ENCODE results near the gene SCG3. TPM values are rescaled to one million over a fixed set of nuclear protein-coding genes. Genes with fewer than 3 reads are reported as not detected.
A peak's percentile ranks its signal among the peaks of the same experiment; 100 is the strongest.

SCG3 gene
- total RNA-seq, 1 experiment from 2014 or later: not detected

GRCh38 chr15:51732646-51733045 is 51.3 kb downstream of the SCG3 start:
- intact Hi-C loops (cut with micrococcal nuclease): no loop called here
- Histone ChIP-seq H3K9me3 (ENCODE audit: low read length) (no peaks in the 10 kb centered on the region), H3K27ac (ENCODE audit: low read length) (no peak overlapping the region), H3K36me3 (ENCODE audit: low read depth, low read length) (no peaks in the 10 kb centered on the region), H3K4me3 (ENCODE audit: low read length) (no peak overlapping the region), H3K9ac (ENCODE audit: low read length) (no peak overlapping the region), H3K4me2 (ENCODE audit: low read length) (no peak overlapping the region), H4K20me1 (ENCODE audit: low read length) (no peaks in the 10 kb centered on the region), H3K79me2 (ENCODE audit: low read length) (peaks cover 14% of the 10 kb centered on the region; the same call in 1 of the 2 replicates), H3K4me1 (ENCODE audit: insufficient read depth, low read length) (peaks cover 12% of the 10 kb centered on the region), H3K9me2 (replicated peaks; ENCODE audit: low read length) (no peaks in the 10 kb centered on the region), H2AFZ (ENCODE audit: low read length) (no peak overlapping the region), H3F3A (ENCODE audit: low read length, unreplicated experiment) (no peaks in the 10 kb centered on the region), H3K27me3 (ENCODE audit: low read length) (no peaks in the 10 kb centered on the region)
- POLR2A ChIA-PET (ENCODE audit: unreplicated experiment): no interaction called here
- no TSS peak for BruUV-seq (replicated peaks)
- TF ChIP-seq EZH2 (IDR thresholded peaks at IDR 0.05; ENCODE audit: low read length, unreplicated experiment) (no peak), EZH2phosphoT487 (IDR thresholded peaks at IDR 0.05; ENCODE audit: borderline replicate concordance, low read length) (no peak), CTCF (conservative IDR thresholded peaks at IDR 0.05; ENCODE audit: low read depth, low read length) (no peak)
- CTCF ChIA-PET: no interaction called here
- DNase-seq (no peak), ATAC-seq (no peak)

- no peak for DNase-seq
- POLR2A ChIA-PET (ENCODE audit: unreplicated experiment): no interaction called here
- H4K20me1 ChIP-seq (ENCODE audit: low read length): no peaks in the 10 kb centered on the region
- H3K9me2 ChIP-seq (replicated peaks; ENCODE audit: low read length): no peaks in the 10 kb centered on the region
- peaks cover 14% of the 10 kb centered on the region; the same call in 1 of the 2 replicates for H3K79me2 ChIP-seq (ENCODE audit: low read length)
- no peak overlapping the region for H3K27ac ChIP-seq (ENCODE audit: low read length)
- H3K4me1 ChIP-seq (ENCODE audit: insufficient read depth, low read length): peaks cover 12% of the 10 kb centered on the region
- intact Hi-C loops (cut with micrococcal nuclease): no loop called here
- no peaks in the 10 kb centered on the region for H3K36me3 ChIP-seq (ENCODE audit: low read depth, low read length)
- no peaks in the 10 kb centered on the region for H3F3A ChIP-seq (ENCODE audit: low read length, unreplicated experiment)
- no peaks in the 10 kb centered on the region for H3K9me3 ChIP-seq (ENCODE audit: low read length)
- CTCF ChIA-PET: no interaction called here
- H3K4me3 ChIP-seq (ENCODE audit: low read length): peak overlapping the region; percentile 66; the same call in 1 of the 2 replicates
- BruUV-seq (replicated peaks): no TSS peak
- peak overlapping the region; percentile 85 for H3K4me2 ChIP-seq (ENCODE audit: low read length)
- no peak for ATAC-seq
- H2AFZ ChIP-seq (ENCODE audit: low read length): no peak overlapping the region
- TF ChIP-seq EZH2 (IDR thresholded peaks at IDR 0.05; ENCODE audit: low read length, unreplicated experiment) (no peak), EZH2phosphoT487 (IDR thresholded peaks at IDR 0.05; ENCODE audit: borderline replicate concordance, low read length) (no peak), CTCF (conservative IDR thresholded peaks at IDR 0.05; ENCODE audit: low read depth, low read length) (no peak)
- no peaks in the 10 kb centered on the region for H3K27me3 ChIP-seq (ENCODE audit: low read length)
- H3K9ac ChIP-seq (ENCODE audit: low read length): no peak overlapping the region
These were observed 54.1 kb downstream of the SCG3 start for GRCh38 chr15:51735228-51736010.

GRCh38 chr15:51736069-51736468 is 54.8 kb downstream of the SCG3 start:
- H3K36me3 ChIP-seq (ENCODE audit: low read depth, low read length): no peaks in the 10 kb centered on the region
- H3K79me2 ChIP-seq (ENCODE audit: low read length): peaks cover 14% of the 10 kb centered on the region; the same call in 1 of the 2 replicates
- peak overlapping the region; percentile 66 for H3K4me3 ChIP-seq (ENCODE audit: low read length)
- CTCF ChIA-PET: no interaction called here
- no peaks in the 10 kb centered on the region for H3K9me3 ChIP-seq (ENCODE audit: low read length)
- no peak overlapping the region for H3K27ac ChIP-seq (ENCODE audit: low read length)
- peak overlapping the region; percentile 85 for H3K4me2 ChIP-seq (ENCODE audit: low read length)
- no peak for TF ChIP-seq CTCF (conservative IDR thresholded peaks at IDR 0.05; ENCODE audit: low read depth, low read length)
- TF ChIP-seq EZH2 (IDR thresholded peaks at IDR 0.05; ENCODE audit: low read length, unreplicated experiment): no peak
- ATAC-seq (no peak), DNase-seq (no peak)
- POLR2A ChIA-PET (ENCODE audit: unreplicated experiment): no interaction called here
- H3K4me1 ChIP-seq (ENCODE audit: insufficient read depth, low read length): peaks cover 12% of the 10 kb centered on the region
- no peak overlapping the region for H3K9ac ChIP-seq (ENCODE audit: low read length)
- no peaks in the 10 kb centered on the region for H3K27me3 ChIP-seq (ENCODE audit: low read length)
- BruUV-seq (replicated peaks): no TSS peak
- peak overlapping the region; percentile 4; the same call in 1 of the 2 replicates for H2AFZ ChIP-seq (ENCODE audit: low read length)
- intact Hi-C loops (cut with micrococcal nuclease): no loop called here
- H3K9me2 ChIP-seq (replicated peaks; ENCODE audit: low read length): no peaks in the 10 kb centered on the region
- no peaks in the 10 kb centered on the region for H4K20me1 ChIP-seq (ENCODE audit: low read length)
- H3F3A ChIP-seq (ENCODE audit: low read length, unreplicated experiment): no peaks in the 10 kb centered on the region

Measured in PC-3 (cell line).